ENCODE results near the gene SLC25A21.

DNA sequence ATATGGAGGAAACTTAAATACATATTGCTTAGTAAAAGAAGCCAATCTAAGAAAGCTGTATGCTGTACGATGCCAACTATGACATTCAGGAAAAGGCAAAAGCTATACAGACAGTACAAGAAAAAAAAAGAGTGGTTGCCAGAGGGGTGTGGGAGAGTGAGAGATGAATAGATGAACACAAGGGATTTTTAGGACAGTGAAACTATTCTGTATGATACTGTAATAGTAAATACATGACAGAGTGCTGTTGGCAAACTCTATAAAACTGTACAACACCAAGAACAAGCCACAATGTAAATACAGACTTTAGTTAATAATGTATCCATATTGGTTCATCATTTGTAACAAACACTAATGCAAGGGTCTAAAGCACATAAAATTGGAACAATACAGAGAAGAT is 14.5 kb upstream of the SLC25A21 start:
- no peak for TF ChIP-seq POLR2A (IDR thresholded peaks at IDR 0.05; ENCODE audit: low read depth)
- TF ChIP-seq, protein P1, sequence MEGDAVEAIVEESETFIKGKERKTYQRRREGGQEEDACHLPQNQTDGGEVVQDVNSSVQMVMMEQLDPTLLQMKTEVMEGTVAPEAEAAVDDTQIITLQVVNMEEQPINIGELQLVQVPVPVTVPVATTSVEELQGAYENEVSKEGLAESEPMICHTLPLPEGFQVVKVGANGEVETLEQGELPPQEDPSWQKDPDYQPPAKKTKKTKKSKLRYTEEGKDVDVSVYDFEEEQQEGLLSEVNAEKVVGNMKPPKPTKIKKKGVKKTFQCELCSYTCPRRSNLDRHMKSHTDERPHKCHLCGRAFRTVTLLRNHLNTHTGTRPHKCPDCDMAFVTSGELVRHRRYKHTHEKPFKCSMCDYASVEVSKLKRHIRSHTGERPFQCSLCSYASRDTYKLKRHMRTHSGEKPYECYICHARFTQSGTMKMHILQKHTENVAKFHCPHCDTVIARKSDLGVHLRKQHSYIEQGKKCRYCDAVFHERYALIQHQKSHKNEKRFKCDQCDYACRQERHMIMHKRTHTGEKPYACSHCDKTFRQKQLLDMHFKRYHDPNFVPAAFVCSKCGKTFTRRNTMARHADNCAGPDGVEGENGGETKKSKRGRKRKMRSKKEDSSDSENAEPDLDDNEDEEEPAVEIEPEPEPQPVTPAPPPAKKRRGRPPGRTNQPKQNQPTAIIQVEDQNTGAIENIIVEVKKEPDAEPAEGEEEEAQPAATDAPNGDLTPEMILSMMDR (IDR thresholded peaks at IDR 0.05) = no peak
